HEK293T (cell line): ENCODE measurements around the gene RNU7-1.

Experiments
- CTCF ChIA-PET: fragments of 350-600 bp; formaldehyde crosslinking; extraction: SDS; loops from one replicate; lab custom pipeline; 2021; ENCODE audit warnings: antibody characterized with exemption, inconsistent platforms; lab: Yijun Ruan, JAX
- POLR2A ChIA-PET: fragments of 350-600 bp; formaldehyde crosslinking; extraction: SDS; loops from one replicate; lab custom pipeline; 2020; ENCODE audit warnings: antibody characterized with exemption, inconsistent platforms; lab: Yijun Ruan, JAX
- DNase-seq: peaks from one replicate; pipeline ENCODE4 v3.0.0; 2012; ENCODE audit warnings: mixed read lengths; ENCODE audit errors: extremely low spot score
- ARNT ChIP-seq: fragments of 450-650 bp; IDR thresholded peaks from 2 replicates; pipeline ENCODE4 v1.6.1; 2017; ENCODE audit warnings: mild to moderate bottlenecking
- BHLHE40 ChIP-seq: fragments of 450-650 bp; IDR thresholded peaks from 2 replicates; pipeline ENCODE4 v1.6.1; 2016; ENCODE audit warnings: mild to moderate bottlenecking, moderate library complexity, borderline replicate concordance
- CTBP1 ChIP-seq: fragments of 450-650 bp; IDR thresholded peaks from 2 replicates; pipeline ENCODE4 v1.6.1; 2016; ENCODE audit warnings: borderline replicate concordance
- ELF4 ChIP-seq: fragments of 450-650 bp; IDR thresholded peaks from 2 replicates; pipeline ENCODE4 v1.6.1; 2017; ENCODE audit warnings: antibody characterized with exemption
- FOXA1 ChIP-seq: fragments of 450-650 bp; IDR thresholded peaks from 2 replicates; pipeline ENCODE4 v1.6.1; 2016; ENCODE audit warnings: mild to moderate bottlenecking
- FOXK2 ChIP-seq: fragments of 450-650 bp; IDR thresholded peaks from 2 replicates; pipeline ENCODE4 v1.6.1; 2016; ENCODE audit warnings: mild to moderate bottlenecking
- FOXM1 ChIP-seq: fragments of 450-650 bp; IDR thresholded peaks from 2 replicates; pipeline ENCODE4 v1.6.1; 2017; ENCODE audit warnings: mild to moderate bottlenecking, borderline replicate concordance
- HDGF ChIP-seq: fragments of 450-650 bp; IDR thresholded peaks from 2 replicates; pipeline ENCODE4 v1.6.1; 2017; ENCODE audit warnings: antibody characterized with exemption, borderline replicate concordance
- L3MBTL2 ChIP-seq: fragments of 450-650 bp; conservative IDR thresholded peaks from 2 replicates; pipeline ENCODE4 v1.6.1; 2016; ENCODE audit warnings: mild to moderate bottlenecking
- LEF1 ChIP-seq: fragments of 450-650 bp; IDR thresholded peaks from 2 replicates; pipeline ENCODE4 v1.6.1; 2017; ENCODE audit warnings: mild to moderate bottlenecking, borderline replicate concordance
- NFRKB ChIP-seq: fragments of 450-650 bp; IDR thresholded peaks from 2 replicates; pipeline ENCODE4 v1.6.1; 2016; ENCODE audit warnings: mild to moderate bottlenecking, moderate library complexity
- SP1 ChIP-seq: fragments of 450-650 bp; IDR thresholded peaks from 2 replicates; pipeline ENCODE4 v1.6.1; 2017
- SUZ12 ChIP-seq: fragments of 450-650 bp; IDR thresholded peaks from 2 replicates; pipeline ENCODE4 v1.6.1; 2016; ENCODE audit warnings: mild to moderate bottlenecking
- TARDBP ChIP-seq: fragments of 450-650 bp; IDR thresholded peaks from 2 replicates; pipeline ENCODE4 v1.6.1; 2016
- ZNF384 ChIP-seq: fragments of 450-650 bp; IDR thresholded peaks from 2 replicates; pipeline ENCODE4 v1.6.1; 2016
- TF ChIP-seq, protein P1 (sequence below): fragments of 450-650 bp; IDR thresholded peaks from 2 replicates; pipeline ENCODE4 v1.6.1; 2016

Gene RNU7-1

DNA sequence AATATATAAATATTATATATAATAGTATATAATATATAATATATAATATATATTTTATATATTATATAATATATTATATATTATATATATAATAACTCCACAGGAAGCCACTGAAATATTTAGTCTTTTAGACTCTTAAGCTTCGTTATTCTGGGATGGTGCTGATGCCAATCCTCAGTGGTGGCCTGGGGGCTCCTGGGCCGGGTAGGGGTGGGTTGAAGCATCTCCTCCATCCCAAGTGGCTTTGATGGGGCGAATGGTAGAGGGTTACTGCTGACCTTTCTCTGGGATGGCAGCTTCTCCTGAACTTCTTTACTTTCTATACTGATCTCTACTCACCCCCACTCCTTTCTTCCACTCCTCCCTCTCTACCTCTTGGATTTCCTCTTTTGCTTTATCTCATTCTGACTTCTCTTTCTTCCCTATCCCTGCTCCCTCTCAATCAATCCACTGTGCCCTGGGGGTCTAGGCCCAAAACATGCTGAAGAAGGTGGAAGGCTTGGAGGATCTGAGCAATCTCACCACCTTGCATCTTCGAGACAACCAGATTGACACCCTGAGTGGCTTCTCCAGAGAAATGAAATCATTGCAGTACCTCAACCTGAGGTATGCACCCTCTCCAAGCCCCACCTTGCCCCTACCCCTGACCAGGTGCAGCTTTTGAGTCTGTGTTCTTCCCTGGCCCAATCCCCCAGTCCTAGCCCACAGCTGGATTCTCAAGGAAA lies 34.0 kb upstream of the RNU7-1 start:
- POLR2A ChIA-PET = interaction anchor here (1.5 to 4.3 kb wide), 2 partner anchors 17 to 18 kb away, joined by 4 to 23 read pairs; no protein-coding TSS in a partner anchor
- TF ChIP-seq FOXK2 (no peak), L3MBTL2 (no peak), SP1 (no peak), HDGF (no peak), CTBP1 (no peak), FOXM1 (no peak), ELF4 (no peak), TARDBP (no peak), ZNF384 (no peak), LEF1 (no peak), NFRKB (no peak), SUZ12 (no peak), FOXA1 (no peak)
- TF ChIP-seq, protein P1, sequence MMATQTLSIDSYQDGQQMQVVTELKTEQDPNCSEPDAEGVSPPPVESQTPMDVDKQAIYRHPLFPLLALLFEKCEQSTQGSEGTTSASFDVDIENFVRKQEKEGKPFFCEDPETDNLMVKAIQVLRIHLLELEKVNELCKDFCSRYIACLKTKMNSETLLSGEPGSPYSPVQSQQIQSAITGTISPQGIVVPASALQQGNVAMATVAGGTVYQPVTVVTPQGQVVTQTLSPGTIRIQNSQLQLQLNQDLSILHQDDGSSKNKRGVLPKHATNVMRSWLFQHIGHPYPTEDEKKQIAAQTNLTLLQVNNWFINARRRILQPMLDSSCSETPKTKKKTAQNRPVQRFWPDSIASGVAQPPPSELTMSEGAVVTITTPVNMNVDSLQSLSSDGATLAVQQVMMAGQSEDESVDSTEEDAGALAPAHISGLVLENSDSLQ = no peak

GRCh38 chr12:6912164-6912935 lies 31.3 kb upstream of the RNU7-1 start:
- CTCF ChIA-PET = interaction anchor here (0.6 to 3.4 kb wide), 4 partner anchors 21 to 201 kb away, joined by 3 to 11 read pairs (median 4); partner anchors contain the start of gene SPSB2
- no peak for DNase-seq
- POLR2A ChIA-PET = interaction anchor here (0.9 to 3.7 kb wide), 12 partner anchors 9 to 49 kb away, joined by 3 to 26 read pairs (median 4); partner anchors contain the start of genes C12orf57, RNU7-1 and SPSB2
- TF ChIP-seq CTBP1 = no peak
- no peak for TF ChIP-seq SP1
- TF ChIP-seq LEF1 = no peak
- TF ChIP-seq, protein P1 = no peak
- no peak for TF ChIP-seq ZNF384
- no peak for TF ChIP-seq TARDBP
- TF ChIP-seq FOXA1 = no peak
- TF ChIP-seq ELF4 = no peak
- TF ChIP-seq FOXK2 = no peak
- TF ChIP-seq SUZ12 = no peak
- no peak for TF ChIP-seq NFRKB
- TF ChIP-seq FOXM1 = no peak
- no peak for TF ChIP-seq ARNT
- TF ChIP-seq HDGF = no peak
- TF ChIP-seq BHLHE40 = no peak
- no peak for TF ChIP-seq L3MBTL2

More for the DNA sequence above, 34.0 kb upstream of the RNU7-1 start:
- CTCF ChIA-PET = interaction anchor here (1.0 to 3.4 kb wide), 3 partner anchors 15 to 37 kb away, joined by 3 to 11 read pairs (median 5); partner anchors contain the start of gene SPSB2
- no peak for DNase-seq

DNA sequence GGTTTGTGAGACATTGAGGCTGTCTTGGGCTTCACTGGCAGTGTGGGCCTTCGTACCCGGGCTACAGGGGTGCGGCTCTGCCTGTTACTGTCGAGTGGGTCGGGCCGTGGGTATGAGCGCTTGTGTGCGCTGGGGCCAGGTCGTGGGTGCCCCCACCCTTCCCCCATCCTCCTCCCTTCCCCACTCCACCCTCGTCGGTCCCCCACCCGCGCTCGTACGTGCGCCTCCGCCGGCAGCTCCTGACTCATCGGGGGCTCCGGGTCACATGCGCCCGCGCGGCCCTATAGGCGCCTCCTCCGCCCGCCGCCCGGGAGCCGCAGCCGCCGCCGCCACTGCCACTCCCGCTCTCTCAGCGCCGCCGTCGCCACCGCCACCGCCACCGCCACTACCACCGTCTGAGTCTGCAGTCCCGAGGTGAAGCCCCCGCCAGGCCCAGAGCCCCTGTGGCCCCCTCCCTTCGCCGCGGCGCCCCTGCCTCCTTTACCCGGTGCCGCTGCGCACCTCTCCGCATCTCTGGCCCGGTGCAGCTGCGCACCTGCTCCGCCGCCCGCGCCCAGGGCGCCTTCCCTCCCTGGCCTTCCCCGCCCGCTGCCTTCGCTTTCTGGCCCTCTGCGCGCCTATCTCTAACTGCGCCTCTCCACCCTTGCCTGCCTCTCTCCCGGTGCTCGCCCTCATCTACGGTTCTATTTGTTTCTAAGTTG lies 29.2 kb upstream of the RNU7-1 start, which contains the start of gene ENO2:
Gene ENO2 (plus strand): TSS at position 335 of the 701 bp plus-strand sequence. CDS start 1,253 bp downstream, outside the sequence.
- ChIA-PET POLR2A (interaction anchor here (0.6 to 4.1 kb wide), 11 partner anchors 10 to 149 kb away, joined by 3 to 33 read pairs (median 6); partner anchors contain the start of genes ATN1, C12orf57, LRRC23 and PTMS), CTCF (interaction anchor here (0.7 to 1.2 kb wide), 5 partner anchors 10 to 45 kb away, joined by 3 to 4 read pairs (median 4); partner anchors contain the start of gene SPSB2)

More for the DNA sequence above, 29.2 kb upstream of the RNU7-1 start, which contains the start of gene ENO2:
- TF ChIP-seq ARNT (no peak), CTBP1 (0 out of 2 replicates have a peak, but pooled peaks have one; percentile 52), TARDBP (no peak), NFRKB (no peak), SP1 (no peak), FOXK2 (no peak), SUZ12 (no peak), ZNF384 (no peak), L3MBTL2 (peak; percentile 49; the same call in 1 of the 2 replicates), LEF1 (no peak), ELF4 (no peak), BHLHE40 (no peak), FOXM1 (no peak), FOXA1 (no peak), HDGF (no peak)
- TF ChIP-seq, protein P1 = no peak
- DNase-seq = no peak
